ENCODE data around the gene CHCHD10. TPM values are rescaled to one million over a fixed set of nuclear protein-coding genes. Genes with fewer than 3 reads are reported as not detected.

Gene CHCHD10
- total RNA-seq, 1 donor from 2014 or later, result 60.9 TPM

DNA sequence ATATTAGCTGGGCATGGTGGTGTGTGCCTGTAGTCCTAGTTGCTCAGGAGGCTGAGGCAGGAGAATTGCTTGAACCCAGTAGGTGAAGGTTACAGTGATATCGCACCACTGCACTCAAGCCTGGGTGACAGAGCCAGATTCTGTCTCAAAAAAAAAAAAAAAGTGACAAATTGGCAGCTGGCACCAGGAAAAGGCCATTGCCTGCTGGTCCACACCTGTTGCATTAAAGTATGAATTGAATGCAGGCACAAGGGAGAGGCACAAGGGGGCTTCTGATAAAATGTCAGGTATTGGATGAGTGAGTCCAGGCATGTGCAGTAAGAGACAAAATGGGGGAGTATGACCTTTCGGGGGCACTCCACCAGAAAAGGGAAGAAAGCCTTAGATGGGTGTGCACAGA, 45.0 kb downstream of the CHCHD10 start:
- H3K27ac Mint-ChIP-seq (ENCODE audit: unreplicated experiment), result no peak overlapping the region
- Histone ChIP-seq H3K4me3 (ENCODE audit: insufficient read depth, low read depth, low read length) (no peak overlapping the region), H3K36me3 (ENCODE audit: insufficient read depth, low read length) (no peaks in the 10 kb centered on the region), H3K9me3 (ENCODE audit: insufficient read depth, low read depth, low read length) (no peaks in the 10 kb centered on the region), H3K79me2 (ENCODE audit: insufficient read depth, low read length) (no peaks in the 10 kb centered on the region), H3K27ac (ENCODE audit: low read depth, low read length) (no peak overlapping the region), H3K27me3 (ENCODE audit: insufficient read depth, low read length) (no peaks in the 10 kb centered on the region), H4K20me1 (ENCODE audit: insufficient read depth, low read length) (no peaks in the 10 kb centered on the region), H3K9ac (ENCODE audit: low read length) (no peak overlapping the region), H2AFZ (ENCODE audit: low read depth, low read length) (no peak overlapping the region), H3K4me2 (ENCODE audit: low read length) (no peak overlapping the region), H3K4me1 (ENCODE audit: insufficient read depth, low read length) (no peaks in the 10 kb centered on the region)
- H3K27me3 Mint-ChIP-seq (ENCODE audit: low read depth, unreplicated experiment), result peaks cover 5% of the 10 kb centered on the region
- H3K4me3 Mint-ChIP-seq (ENCODE audit: unreplicated experiment), result no peak overlapping the region
- no peaks in the 10 kb centered on the region for H3K4me1 Mint-ChIP-seq (ENCODE audit: low read depth, unreplicated experiment)
- H3K9me3 Mint-ChIP-seq (ENCODE audit: unreplicated experiment), result peaks cover 3% of the 10 kb centered on the region
- DNase-seq (ENCODE audit: low read depth), result no peak
- no peak for TF ChIP-seq CTCF (IDR thresholded peaks at IDR 0.05; ENCODE audit: insufficient read depth, low read depth, low read length)
- TF ChIP-seq EZH2 (IDR thresholded peaks at IDR 0.05; ENCODE audit: insufficient read depth, low read length), result no peak
- no peak for FAIRE-seq
- no peaks in the 10 kb centered on the region for H3K36me3 Mint-ChIP-seq (ENCODE audit: low read depth, unreplicated experiment)

- H3K79me2 ChIP-seq (ENCODE audit: insufficient read depth, low read length), result no peaks in the 10 kb centered on the region
- H3K27me3 Mint-ChIP-seq (ENCODE audit: low read depth, unreplicated experiment), result peaks cover 5% of the 10 kb centered on the region
- FAIRE-seq (no peak), DNase-seq (ENCODE audit: low read depth) (no peak)
- H3K27me3 ChIP-seq (ENCODE audit: insufficient read depth, low read length), result no peaks in the 10 kb centered on the region
- H3K27ac ChIP-seq (ENCODE audit: low read depth, low read length), result no peak overlapping the region
- H4K20me1 ChIP-seq (ENCODE audit: insufficient read depth, low read length), result no peaks in the 10 kb centered on the region
- H3K4me1 Mint-ChIP-seq (ENCODE audit: low read depth, unreplicated experiment), result no peaks in the 10 kb centered on the region
- H3K27ac Mint-ChIP-seq (ENCODE audit: unreplicated experiment), result no peak overlapping the region
- TF ChIP-seq CTCF (IDR thresholded peaks at IDR 0.05; ENCODE audit: insufficient read depth, low read depth, low read length) (no peak), EZH2 (IDR thresholded peaks at IDR 0.05; ENCODE audit: insufficient read depth, low read length) (no peak)
- no peaks in the 10 kb centered on the region for H3K9me3 ChIP-seq (ENCODE audit: insufficient read depth, low read depth, low read length)
- H3K36me3 ChIP-seq (ENCODE audit: insufficient read depth, low read length), result no peaks in the 10 kb centered on the region
- no peak overlapping the region for H3K4me3 ChIP-seq (ENCODE audit: insufficient read depth, low read depth, low read length)
- no peak overlapping the region for H3K4me3 Mint-ChIP-seq (ENCODE audit: unreplicated experiment)
- H3K36me3 Mint-ChIP-seq (ENCODE audit: low read depth, unreplicated experiment), result no peaks in the 10 kb centered on the region
- no peak overlapping the region for H3K9ac ChIP-seq (ENCODE audit: low read length)
- no peak overlapping the region for H3K4me2 ChIP-seq (ENCODE audit: low read length)
- no peak overlapping the region for H2AFZ ChIP-seq (ENCODE audit: low read depth, low read length)
- H3K9me3 Mint-ChIP-seq (ENCODE audit: unreplicated experiment), result peaks cover 3% of the 10 kb centered on the region
- no peaks in the 10 kb centered on the region for H3K4me1 ChIP-seq (ENCODE audit: insufficient read depth, low read length)
Observed at GRCh38 chr22:23722160-23722559, 45.6 kb downstream of the CHCHD10 start.

GRCh38 chr22:23720855-23721254, 46.9 kb downstream of the CHCHD10 start:
- no peaks in the 10 kb centered on the region for H3K27me3 ChIP-seq (ENCODE audit: insufficient read depth, low read length)
- H4K20me1 ChIP-seq (ENCODE audit: insufficient read depth, low read length), result no peaks in the 10 kb centered on the region
- H3K4me1 ChIP-seq (ENCODE audit: insufficient read depth, low read length), result peaks cover 4% of the 10 kb centered on the region
- TF ChIP-seq CTCF (IDR thresholded peaks at IDR 0.05; ENCODE audit: insufficient read depth, low read depth, low read length) (no peak), EZH2 (IDR thresholded peaks at IDR 0.05; ENCODE audit: insufficient read depth, low read length) (no peak)
- peaks cover 13% of the 10 kb centered on the region for H3K79me2 ChIP-seq (ENCODE audit: insufficient read depth, low read length)
- H3K4me2 ChIP-seq (ENCODE audit: low read length), result no peak overlapping the region
- Mint-ChIP-seq H3K36me3 (ENCODE audit: low read depth, unreplicated experiment) (no peaks in the 10 kb centered on the region), H3K27ac (ENCODE audit: unreplicated experiment) (no peak overlapping the region), H3K9me3 (ENCODE audit: unreplicated experiment) (peaks cover 3% of the 10 kb centered on the region), H3K4me1 (ENCODE audit: low read depth, unreplicated experiment) (no peaks in the 10 kb centered on the region), H3K4me3 (ENCODE audit: unreplicated experiment) (no peak overlapping the region), H3K27me3 (ENCODE audit: low read depth, unreplicated experiment) (peaks cover 1% of the 10 kb centered on the region)
- no peak overlapping the region for H3K27ac ChIP-seq (ENCODE audit: low read depth, low read length)
- no peaks in the 10 kb centered on the region for H3K9me3 ChIP-seq (ENCODE audit: insufficient read depth, low read depth, low read length)
- no peak overlapping the region for H3K4me3 ChIP-seq (ENCODE audit: insufficient read depth, low read depth, low read length)
- no peak overlapping the region for H2AFZ ChIP-seq (ENCODE audit: low read depth, low read length)
- H3K9ac ChIP-seq (ENCODE audit: low read length), result no peak overlapping the region
- FAIRE-seq (no peak), DNase-seq (ENCODE audit: low read depth) (no peak)
- no peaks in the 10 kb centered on the region for H3K36me3 ChIP-seq (ENCODE audit: insufficient read depth, low read length)
